GM19397 (cell line): ENCODE measurements around the gene SUCLG1.
"Not testable (repeated sequence)": the region's sequence is repeated elsewhere in the genome, so short reads cannot be mapped to it uniquely, and the experiment has no call there.

ENCODE experiments used
- ATAC-seq: cut with Tn5 transposase; IDR thresholded peaks from one replicate; pipeline ENCODE4 v1.9.1; 2021; ENCODE audit warnings: mild to moderate bottlenecking, moderate library complexity; ENCODE audit not compliant: unreplicated experiment

SUCLG1 gene

DNA sequence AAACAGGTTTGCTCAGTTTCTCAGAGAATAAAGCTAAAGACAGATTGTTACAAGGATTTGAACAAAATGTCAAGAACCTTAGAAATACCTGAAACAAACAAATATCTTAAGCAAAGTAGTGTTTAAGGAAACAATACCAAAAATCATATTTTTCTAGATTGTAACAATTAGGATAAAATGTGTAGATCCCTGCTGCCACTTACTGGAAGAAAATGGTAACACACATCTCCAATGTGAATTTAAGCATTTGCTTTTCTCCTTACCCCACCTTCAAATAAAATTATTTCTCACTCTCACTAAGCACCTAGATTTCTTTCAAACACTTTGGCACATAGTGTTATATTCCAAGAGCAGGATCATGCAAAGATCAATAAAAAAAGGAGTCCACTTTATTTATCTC, 34.9 kb downstream of the SUCLG1 start:
- no peak for ATAC-seq

DNA sequence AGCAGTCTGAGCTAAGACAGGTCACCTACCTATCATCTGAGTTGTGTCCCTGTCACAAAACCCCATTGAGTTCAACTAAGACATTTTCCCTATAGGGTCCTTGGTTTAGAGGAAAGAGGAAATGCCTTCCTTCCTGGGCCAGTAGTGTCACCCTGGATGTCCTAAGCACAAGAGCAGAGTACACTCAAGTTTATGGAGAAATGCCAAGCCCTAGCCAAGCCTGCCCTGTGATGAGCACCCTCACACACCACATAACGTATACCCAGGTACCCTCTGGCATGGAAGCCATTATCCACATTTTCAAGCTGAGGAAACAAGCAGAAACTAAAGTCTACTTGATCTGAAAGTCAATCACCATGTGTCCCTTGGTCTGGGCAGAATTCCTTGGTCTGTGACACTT, 37.3 kb downstream of the SUCLG1 start:
- no peak for ATAC-seq

DNA sequence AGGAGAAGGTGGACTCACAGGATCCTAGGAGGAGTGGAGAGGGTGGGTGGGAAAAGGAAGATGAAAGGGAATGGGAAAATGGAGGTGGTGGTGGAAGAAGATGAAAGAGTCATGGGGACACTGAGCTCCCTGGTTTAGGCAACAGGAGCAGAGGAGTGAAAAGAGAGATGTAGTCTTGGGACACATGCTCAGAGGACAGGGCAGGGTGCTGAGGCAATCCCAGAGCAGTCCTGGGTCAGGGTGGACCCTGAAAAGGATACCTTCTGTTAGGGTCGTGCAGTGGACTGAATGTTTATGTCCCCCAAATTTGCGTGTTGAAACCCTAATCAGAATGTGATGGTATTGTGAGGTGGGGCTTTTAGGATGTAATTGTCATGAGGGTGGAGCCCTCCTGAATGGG, 37.9 kb downstream of the SUCLG1 start:
- no peak for ATAC-seq

DNA sequence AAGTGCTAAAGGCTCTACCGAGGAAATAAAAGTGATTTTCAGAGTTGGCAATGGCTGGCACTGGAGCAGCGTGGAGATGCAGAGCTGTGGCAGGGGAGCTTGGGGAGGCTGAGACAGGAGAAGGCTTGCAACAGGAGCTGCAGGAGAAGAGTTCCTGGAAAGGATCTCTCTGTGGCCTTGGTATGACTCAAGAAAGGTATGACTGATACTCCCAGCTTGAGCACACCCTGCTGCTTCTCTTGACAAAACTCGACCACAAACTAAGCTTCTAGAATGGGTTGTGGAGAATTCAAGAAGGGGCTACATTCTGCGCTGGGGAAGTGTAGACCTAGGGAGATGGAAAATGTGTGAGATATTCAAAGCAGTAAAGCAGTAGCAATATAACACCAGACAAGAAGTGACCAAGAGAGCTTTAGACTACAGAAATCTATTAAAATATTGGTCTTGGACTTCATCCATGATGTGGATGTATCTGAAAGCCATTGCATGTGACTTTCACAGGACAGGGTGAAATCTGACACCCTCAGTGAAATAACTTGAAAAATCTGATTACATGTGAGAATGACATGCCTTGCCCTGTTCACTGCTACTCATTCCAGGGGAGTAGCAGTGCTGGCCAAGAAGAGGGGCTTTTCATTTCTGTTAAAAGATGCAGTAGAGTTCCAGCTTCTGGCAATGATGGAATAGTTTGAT, 41.5 kb downstream of the SUCLG1 start:
- no peak for ATAC-seq

GRCh38 chr2:84409531-84409930, 49.5 kb downstream of the SUCLG1 start:
- ATAC-seq: no peak

DNA sequence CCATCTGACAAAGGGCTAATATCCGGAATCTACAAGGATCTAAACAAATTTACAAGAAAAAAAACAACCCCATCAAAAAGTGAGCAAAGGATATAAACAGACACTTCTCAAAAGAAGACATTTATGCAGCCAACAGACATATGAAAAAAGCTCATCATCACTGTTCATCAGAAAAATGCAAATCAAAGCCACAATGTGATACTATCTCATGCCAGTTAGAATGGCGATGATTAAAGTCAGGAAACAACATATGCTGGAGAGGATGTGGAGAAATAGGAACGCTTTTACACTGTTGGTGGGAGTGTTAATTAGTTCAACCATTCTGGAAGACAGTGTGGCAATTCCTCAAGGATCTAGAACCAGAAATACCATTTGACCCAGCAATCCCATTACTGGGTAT, 57.0 kb downstream of the SUCLG1 start:
- not testable (repeated sequence) for ATAC-seq

DNA sequence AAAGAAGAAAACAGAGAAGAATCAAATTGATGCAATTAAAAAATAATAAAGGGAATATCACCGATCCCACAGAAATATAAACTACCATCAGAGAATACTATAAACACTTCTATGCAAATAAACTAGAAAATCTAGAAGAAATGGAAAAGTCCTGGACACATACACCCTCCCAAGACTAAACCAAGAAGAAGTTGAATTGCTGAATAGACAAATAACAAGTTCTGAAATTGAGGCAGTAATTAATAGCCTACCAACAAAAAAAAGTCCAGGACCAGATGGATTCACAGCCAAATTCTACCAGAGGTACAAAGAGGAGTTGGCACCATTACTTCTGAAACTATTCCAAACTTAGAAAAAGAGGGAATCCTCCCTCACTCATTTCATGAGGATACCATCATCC, 59.2 kb downstream of the SUCLG1 start:
- ATAC-seq: not testable (repeated sequence)

DNA sequence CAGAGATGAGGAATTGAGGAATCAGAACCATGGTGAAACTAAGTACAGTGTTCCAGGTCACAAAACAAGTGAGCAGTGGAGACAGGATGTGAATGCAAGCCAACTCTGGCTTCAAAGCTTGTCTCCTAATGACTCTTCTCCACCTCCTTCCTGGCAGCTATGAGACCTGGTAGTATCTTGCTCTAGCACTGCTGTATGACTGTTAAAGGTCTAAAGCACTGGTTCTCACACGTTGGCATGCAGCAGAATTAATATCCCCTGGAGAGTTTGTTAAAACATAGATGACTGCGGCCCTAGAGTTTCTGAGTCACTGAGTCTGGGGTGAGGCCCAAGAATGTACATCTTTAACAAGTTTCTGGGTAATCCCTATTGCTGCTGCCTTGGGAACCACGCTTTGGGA, 63.3 kb downstream of the SUCLG1 start:
- no peak for ATAC-seq

DNA sequence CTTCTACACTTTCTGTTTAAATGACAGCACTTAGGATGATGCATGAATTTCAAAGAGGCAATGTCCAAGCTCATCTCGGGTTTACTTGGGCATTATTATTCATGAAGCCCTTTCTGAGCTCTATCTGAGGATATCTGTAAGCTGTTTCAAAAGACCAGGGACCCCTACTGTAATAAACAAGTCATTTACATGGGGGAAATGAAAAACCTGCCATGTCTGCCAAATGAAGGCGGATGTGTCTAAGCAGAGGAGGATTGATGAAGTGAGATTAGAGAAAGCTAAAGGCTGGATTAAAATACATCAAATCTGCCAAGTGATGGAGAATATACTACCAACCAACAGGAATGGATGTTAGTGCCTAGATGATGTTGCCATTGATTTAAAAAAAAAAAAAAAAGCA, 64.5 kb downstream of the SUCLG1 start:
- ATAC-seq: no peak

- no peak for ATAC-seq
Observed at GRCh38 chr2:84393829-84394228, 65.3 kb downstream of the SUCLG1 start.

- no peak for ATAC-seq
Observed at GRCh38 chr2:84389794-84390193, 69.3 kb downstream of the SUCLG1 start.

GRCh38 chr2:84388921-84389490, 70.1 kb downstream of the SUCLG1 start:
- ATAC-seq: no peak

DNA sequence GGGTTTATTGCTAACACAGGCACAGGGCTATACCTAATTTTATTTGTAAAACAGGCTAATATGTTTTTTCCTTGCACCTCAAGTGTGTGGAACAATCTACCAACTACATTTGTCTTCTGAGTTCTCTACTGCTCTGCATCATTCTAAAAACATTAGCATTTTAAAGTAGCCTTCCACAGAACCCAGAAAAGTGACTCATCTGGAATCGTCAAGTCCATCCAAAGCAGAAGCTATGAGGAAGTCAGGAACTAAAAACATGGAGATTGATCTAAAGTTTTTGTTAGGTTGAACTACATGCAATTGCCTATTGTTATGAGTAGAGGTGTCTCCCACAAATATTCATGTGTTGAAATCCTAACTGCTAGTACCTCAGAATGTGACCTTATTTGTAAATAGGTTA, 70.9 kb downstream of the SUCLG1 start:
- ATAC-seq: no peak

DNA sequence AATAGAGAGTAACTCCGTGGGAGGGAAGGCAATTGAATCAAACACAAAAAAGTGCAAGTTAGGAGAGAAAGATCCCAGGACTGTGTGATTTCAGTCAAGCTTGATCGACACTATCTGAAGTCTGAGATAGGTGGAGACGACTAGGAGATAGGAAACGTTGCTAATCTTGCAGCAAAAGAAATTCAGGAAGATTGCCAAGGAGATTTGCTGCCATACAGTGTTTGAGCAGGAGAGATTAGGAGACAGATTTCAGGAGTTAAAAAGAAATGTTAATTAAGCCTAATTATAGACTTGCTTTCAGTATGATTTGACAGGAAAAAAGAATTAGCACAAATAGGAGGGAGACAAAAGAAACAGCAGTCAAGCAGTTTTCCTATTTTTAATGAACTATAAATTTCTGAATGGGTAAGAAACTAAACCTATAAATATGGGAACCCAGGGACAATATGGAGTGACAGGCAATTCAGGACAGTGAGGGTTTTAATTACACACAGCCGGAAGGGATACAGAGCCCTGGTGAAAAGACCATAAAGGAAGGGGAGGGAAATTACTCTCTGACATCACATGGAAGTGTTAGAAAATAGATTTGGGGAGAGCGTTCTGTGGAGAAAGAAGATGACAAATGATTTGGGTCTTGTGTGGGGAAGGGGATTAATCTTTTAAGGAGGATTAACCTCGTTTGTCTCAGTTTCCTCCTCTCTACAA, 72.6 kb downstream of the SUCLG1 start:
- ATAC-seq: no peak

DNA sequence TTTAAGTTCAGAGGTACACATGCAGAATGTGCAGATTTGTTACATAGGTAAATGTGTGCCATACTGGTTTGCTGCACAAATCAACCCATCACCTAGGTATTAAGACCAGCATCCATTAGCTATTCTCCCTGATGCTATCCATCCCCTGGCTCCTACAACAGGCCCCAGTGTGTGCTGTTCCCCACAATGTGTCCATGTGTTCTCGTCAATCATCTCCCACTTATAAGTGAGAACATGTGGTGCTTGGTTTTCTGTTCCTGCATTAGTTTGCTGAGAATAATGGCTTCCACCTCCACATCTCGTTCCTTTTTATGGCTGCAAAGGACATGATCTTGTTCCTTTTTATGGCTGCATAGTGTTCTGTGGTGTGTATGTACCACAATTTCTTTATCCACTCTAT, 75.8 kb downstream of the SUCLG1 start:
- ATAC-seq: no peak

- ATAC-seq: no peak
Observed at GRCh38 chr2:84380875-84381274, 78.2 kb downstream of the SUCLG1 start.

- no peak for ATAC-seq
Observed at GRCh38 chr2:84378960-84379359, 80.1 kb downstream of the SUCLG1 start.

- ATAC-seq: no peak
Observed at GRCh38 chr2:84375020-84375419, 84.1 kb downstream of the SUCLG1 start.

- no peak for ATAC-seq
Observed at GRCh38 chr2:84373866-84374265, 85.2 kb downstream of the SUCLG1 start.
